ENCODE measurements around the gene AVL9. TPM values are rescaled to one million over a fixed set of nuclear protein-coding genes. Genes with fewer than 3 reads are reported as not detected.

AVL9 gene
- polyA plus RNA-seq, 1 of the 3 experiments (the other 2 are of a cell fraction), result 8.9 TPM

GRCh38 chr7:32560075-32560474 is 64.8 kb downstream of the AVL9 start:
- no peak overlapping the region for H2AFZ ChIP-seq (ENCODE audit: low read depth)
- DNase-seq, result no peak
- no peak overlapping the region for H3K27ac ChIP-seq (ENCODE audit: low read depth in 2 of 2, low read length in 1 of 2)
- H3K9me3 ChIP-seq, result no peaks in the 10 kb centered on the region
- ChIA-PET POLR2A (no interaction called here), CTCF (interaction anchor here (0.8 kb wide), 1 partner anchor 21 kb away, joined by 3 read pairs; no protein-coding TSS in a partner anchor)
- H3K36me3 ChIP-seq (replicated peaks in 1 of 2; ENCODE audit: control insufficient read depth in 1 of 2, insufficient read depth in 2 of 2, low read length in 1 of 2), result peaks cover 57 to 74% of the 10 kb centered on the region in 2 experiments
- no peak overlapping the region for H3K4me3 ChIP-seq (ENCODE audit: low read depth in 2 of 2, low read length in 1 of 2)
- no peaks in the 10 kb centered on the region for H4K20me1 ChIP-seq (ENCODE audit: insufficient read depth)
- H3K9ac ChIP-seq, result no peak overlapping the region
- no peaks in the 10 kb centered on the region for H3K9me2 ChIP-seq
- H3K79me2 ChIP-seq (ENCODE audit: insufficient read depth), result peaks cover 12% of the 10 kb centered on the region; the same call in 1 of the 2 replicates
- H3F3A ChIP-seq (replicated peaks; ENCODE audit: insufficient read depth), result no peaks in the 10 kb centered on the region
- H3K4me2 ChIP-seq, result no peak overlapping the region
- H3K27me3 ChIP-seq (ENCODE audit: insufficient read depth), result no peaks in the 10 kb centered on the region
- TF ChIP-seq RCOR1 (IDR thresholded peaks at IDR 0.05; ENCODE audit: low read length), result no peak
- no peak for TF ChIP-seq MEF2A (IDR thresholded peaks at IDR 0.05; ENCODE audit: borderline replicate concordance, low read depth)
- TF ChIP-seq NFIC (IDR thresholded peaks at IDR 0.05; ENCODE audit: borderline replicate concordance), result no peak
- no peak for TF ChIP-seq TAF1 (IDR thresholded peaks at IDR 0.05; ENCODE audit: borderline replicate concordance, low read depth, low read length)
- no peak for TF ChIP-seq ZBTB33 (IDR thresholded peaks at IDR 0.05; ENCODE audit: borderline replicate concordance, low read depth)
- TF ChIP-seq, protein P1, sequence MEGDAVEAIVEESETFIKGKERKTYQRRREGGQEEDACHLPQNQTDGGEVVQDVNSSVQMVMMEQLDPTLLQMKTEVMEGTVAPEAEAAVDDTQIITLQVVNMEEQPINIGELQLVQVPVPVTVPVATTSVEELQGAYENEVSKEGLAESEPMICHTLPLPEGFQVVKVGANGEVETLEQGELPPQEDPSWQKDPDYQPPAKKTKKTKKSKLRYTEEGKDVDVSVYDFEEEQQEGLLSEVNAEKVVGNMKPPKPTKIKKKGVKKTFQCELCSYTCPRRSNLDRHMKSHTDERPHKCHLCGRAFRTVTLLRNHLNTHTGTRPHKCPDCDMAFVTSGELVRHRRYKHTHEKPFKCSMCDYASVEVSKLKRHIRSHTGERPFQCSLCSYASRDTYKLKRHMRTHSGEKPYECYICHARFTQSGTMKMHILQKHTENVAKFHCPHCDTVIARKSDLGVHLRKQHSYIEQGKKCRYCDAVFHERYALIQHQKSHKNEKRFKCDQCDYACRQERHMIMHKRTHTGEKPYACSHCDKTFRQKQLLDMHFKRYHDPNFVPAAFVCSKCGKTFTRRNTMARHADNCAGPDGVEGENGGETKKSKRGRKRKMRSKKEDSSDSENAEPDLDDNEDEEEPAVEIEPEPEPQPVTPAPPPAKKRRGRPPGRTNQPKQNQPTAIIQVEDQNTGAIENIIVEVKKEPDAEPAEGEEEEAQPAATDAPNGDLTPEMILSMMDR (IDR thresholded peaks at IDR 0.05), result no peak
- no peak for TF ChIP-seq TCF12 (IDR thresholded peaks at IDR 0.05)
- no peak for TF ChIP-seq SMC3 (IDR thresholded peaks at IDR 0.05; ENCODE audit: low read depth, low read length)
- TF ChIP-seq SIN3A (IDR thresholded peaks at IDR 0.05; ENCODE audit: borderline replicate concordance, low read depth, low read length), result no peak
- TF ChIP-seq NRF1 (IDR thresholded peaks at IDR 0.05; ENCODE audit: low read depth, low read length), result no peak
- no peak for TF ChIP-seq ELF1 (IDR thresholded peaks at IDR 0.05)
- no peak for TF ChIP-seq EP300 (IDR thresholded peaks at IDR 0.05; ENCODE audit: borderline replicate concordance in 1 of 2, low read depth in 1 of 2, low read length in 1 of 2)
- no peak for TF ChIP-seq FOXJ3 (CRISPR knock-in tag; IDR thresholded peaks at IDR 0.05)
- TF ChIP-seq, protein P2, sequence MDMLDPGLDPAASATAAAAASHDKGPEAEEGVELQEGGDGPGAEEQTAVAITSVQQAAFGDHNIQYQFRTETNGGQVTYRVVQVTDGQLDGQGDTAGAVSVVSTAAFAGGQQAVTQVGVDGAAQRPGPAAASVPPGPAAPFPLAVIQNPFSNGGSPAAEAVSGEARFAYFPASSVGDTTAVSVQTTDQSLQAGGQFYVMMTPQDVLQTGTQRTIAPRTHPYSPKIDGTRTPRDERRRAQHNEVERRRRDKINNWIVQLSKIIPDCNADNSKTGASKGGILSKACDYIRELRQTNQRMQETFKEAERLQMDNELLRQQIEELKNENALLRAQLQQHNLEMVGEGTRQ (IDR thresholded peaks at IDR 0.05; ENCODE audit: borderline replicate concordance, low read depth, low read length), result no peak
- TF ChIP-seq, protein P3, sequence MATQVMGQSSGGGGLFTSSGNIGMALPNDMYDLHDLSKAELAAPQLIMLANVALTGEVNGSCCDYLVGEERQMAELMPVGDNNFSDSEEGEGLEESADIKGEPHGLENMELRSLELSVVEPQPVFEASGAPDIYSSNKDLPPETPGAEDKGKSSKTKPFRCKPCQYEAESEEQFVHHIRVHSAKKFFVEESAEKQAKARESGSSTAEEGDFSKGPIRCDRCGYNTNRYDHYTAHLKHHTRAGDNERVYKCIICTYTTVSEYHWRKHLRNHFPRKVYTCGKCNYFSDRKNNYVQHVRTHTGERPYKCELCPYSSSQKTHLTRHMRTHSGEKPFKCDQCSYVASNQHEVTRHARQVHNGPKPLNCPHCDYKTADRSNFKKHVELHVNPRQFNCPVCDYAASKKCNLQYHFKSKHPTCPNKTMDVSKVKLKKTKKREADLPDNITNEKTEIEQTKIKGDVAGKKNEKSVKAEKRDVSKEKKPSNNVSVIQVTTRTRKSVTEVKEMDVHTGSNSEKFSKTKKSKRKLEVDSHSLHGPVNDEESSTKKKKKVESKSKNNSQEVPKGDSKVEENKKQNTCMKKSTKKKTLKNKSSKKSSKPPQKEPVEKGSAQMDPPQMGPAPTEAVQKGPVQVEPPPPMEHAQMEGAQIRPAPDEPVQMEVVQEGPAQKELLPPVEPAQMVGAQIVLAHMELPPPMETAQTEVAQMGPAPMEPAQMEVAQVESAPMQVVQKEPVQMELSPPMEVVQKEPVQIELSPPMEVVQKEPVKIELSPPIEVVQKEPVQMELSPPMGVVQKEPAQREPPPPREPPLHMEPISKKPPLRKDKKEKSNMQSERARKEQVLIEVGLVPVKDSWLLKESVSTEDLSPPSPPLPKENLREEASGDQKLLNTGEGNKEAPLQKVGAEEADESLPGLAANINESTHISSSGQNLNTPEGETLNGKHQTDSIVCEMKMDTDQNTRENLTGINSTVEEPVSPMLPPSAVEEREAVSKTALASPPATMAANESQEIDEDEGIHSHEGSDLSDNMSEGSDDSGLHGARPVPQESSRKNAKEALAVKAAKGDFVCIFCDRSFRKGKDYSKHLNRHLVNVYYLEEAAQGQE (IDR thresholded peaks at IDR 0.05; ENCODE audit: low read depth, low read length), result no peak
- no peak for TF ChIP-seq RXRA (IDR thresholded peaks at IDR 0.05; ENCODE audit: borderline replicate concordance, low read depth)
- no peak for TF ChIP-seq YY1 (IDR thresholded peaks at IDR 0.05; ENCODE audit: low read depth)
- WGBS (ENCODE audit: low lambda C conversion rate), result 100% methylated on average over 2 of the region's 2 CpGs
- no peaks in the 10 kb centered on the region for H3K4me1 ChIP-seq (ENCODE audit: control insufficient read depth in 1 of 2, insufficient read depth in 2 of 2, low read depth in 1 of 2, low read length in 1 of 2)
